Loucy (cell line): Measurements from ENCODE around the gene CREB3L2.

Source experiments
- H2AFZ ChIP-seq: fragments of 200-600 bp; sonication (generic); 2 replicates; pipeline ENCODE4 v1.6.0; 2016; ENCODE audit warnings: antibody characterized with exemption, mild to moderate bottlenecking, low read length, moderate library complexity
- H3F3A ChIP-seq: fragments of 200-600 bp; 2 replicates; pipeline ENCODE4 v1.6.0; 2016; ENCODE audit warnings: antibody characterized with exemption, low read depth, mild to moderate bottlenecking
- H3K27me3 ChIP-seq: fragments of 200-600 bp; sonication (generic); 2 replicates; pipeline ENCODE4 v1.6.1; 2014; ENCODE audit warnings: low read length, mild to moderate bottlenecking; ENCODE audit not compliant: insufficient read depth, poor library complexity, severe bottlenecking
- H3K36me3 ChIP-seq: fragments of 200-600 bp; sonication (generic); 2 replicates; pipeline ENCODE4 v1.6.1; 2016; ENCODE audit warnings: low read length; ENCODE audit not compliant: insufficient read depth
- H3K4me1 ChIP-seq: fragments of 200-600 bp; sonication (generic); 2 replicates; pipeline ENCODE4 v1.5.1; 2014; ENCODE audit warnings: low read length, mild to moderate bottlenecking; ENCODE audit not compliant: insufficient read depth, poor library complexity, severe bottlenecking
- H3K4me2 ChIP-seq: fragments of 200-600 bp; sonication (generic); 2 replicates; pipeline ENCODE4 v1.6.0; 2014; ENCODE audit warnings: antibody characterized with exemption, low read length, low read depth, mild to moderate bottlenecking; ENCODE audit not compliant: poor library complexity, severe bottlenecking
- H3K4me3 ChIP-seq: fragments of 200-600 bp; sonication (generic); 2 replicates; pipeline ENCODE4 v1.5.1; 2014; ENCODE audit warnings: low read length, mild to moderate bottlenecking, mixed read lengths; ENCODE audit not compliant: poor library complexity, severe bottlenecking
- H3K79me2 ChIP-seq: fragments of 200-600 bp; sonication (generic); 2 replicates; pipeline ENCODE4 v1.6.1; 2014; ENCODE audit warnings: low read length; ENCODE audit not compliant: insufficient read depth
- H3K9ac ChIP-seq: fragments of 200-600 bp; sonication (generic); 2 replicates; pipeline ENCODE4 v1.6.0; 2014; ENCODE audit warnings: mild to moderate bottlenecking, low read depth, low read length, moderate library complexity; ENCODE audit not compliant: poor library complexity, severe bottlenecking
- H3K9me2 ChIP-seq: fragments of 200-600 bp; sonication (generic); replicated peaks from 2 replicates; pipeline ENCODE4 v1.6.1; 2016; ENCODE audit warnings: low read depth, low read length, mixed read lengths
- H3K9me3 ChIP-seq: fragments of 200-600 bp; sonication (generic); 2 replicates; pipeline ENCODE4 v1.6.1; 2014; ENCODE audit warnings: mild to moderate bottlenecking, antibody characterized with exemption, low read length, low read depth; ENCODE audit not compliant: insufficient read depth
- H4K20me1 ChIP-seq: fragments of 200-600 bp; sonication (generic); 2 replicates; pipeline ENCODE4 v1.6.0; 2014; ENCODE audit warnings: antibody characterized with exemption, low read length, mild to moderate bottlenecking; ENCODE audit not compliant: insufficient read depth, poor library complexity, severe bottlenecking
- CTCF ChIP-seq: fragments of 200-600 bp; sonication (generic); conservative IDR thresholded peaks from 2 replicates; pipeline ENCODE4 v1.5.1; 2014; ENCODE audit warnings: mild to moderate bottlenecking, antibody characterized with exemption, low read length
- EZH2phosphoT487 ChIP-seq: fragments of 200-600 bp; IDR thresholded peaks from 2 replicates; pipeline ENCODE4 v1.6.1; 2018; ENCODE audit warnings: antibody characterized with exemption, mild to moderate bottlenecking, moderate library complexity, borderline replicate concordance

CREB3L2 gene

GRCh38 chr7:137962875-137963507 lies 38.9 kb downstream of the CREB3L2 start:
- Histone ChIP-seq H2AFZ (no peak overlapping the region), H3K4me3 (no peak overlapping the region), H3K36me3 (peaks cover 4% of the 10 kb centered on the region; the same call in 1 of the 2 replicates), H3K4me1 (peaks cover 31% of the 10 kb centered on the region), H3K9ac (no peak overlapping the region), H3K79me2 (peaks cover 57% of the 10 kb centered on the region), H4K20me1 (peaks cover 3% of the 10 kb centered on the region), H3K9me3 (no peaks in the 10 kb centered on the region), H3F3A (no peaks in the 10 kb centered on the region), H3K27me3 (no peaks in the 10 kb centered on the region), H3K9me2 (no peaks in the 10 kb centered on the region), H3K4me2 (no peak overlapping the region)
- TF ChIP-seq CTCF (no peak), EZH2phosphoT487 (no peak)

GRCh38 chr7:137962491-137962874 lies 39.4 kb downstream of the CREB3L2 start:
- Histone ChIP-seq H3K79me2 (peaks cover 57% of the 10 kb centered on the region), H3F3A (no peaks in the 10 kb centered on the region), H4K20me1 (peaks cover 3% of the 10 kb centered on the region), H3K4me2 (no peak overlapping the region), H3K4me3 (no peak overlapping the region), H3K36me3 (peaks cover 10% of the 10 kb centered on the region; the same call in 1 of the 2 replicates), H2AFZ (no peak overlapping the region), H3K9ac (no peak overlapping the region), H3K9me3 (no peaks in the 10 kb centered on the region), H3K9me2 (no peaks in the 10 kb centered on the region), H3K4me1 (peaks cover 27% of the 10 kb centered on the region), H3K27me3 (no peaks in the 10 kb centered on the region)
- TF ChIP-seq EZH2phosphoT487 (no peak), CTCF (no peak)

GRCh38 chr7:137961200-137962177 lies 40.4 kb downstream of the CREB3L2 start:
- Histone ChIP-seq H3K9ac (no peak overlapping the region), H3F3A (no peaks in the 10 kb centered on the region), H3K4me3 (no peak overlapping the region), H3K36me3 (peaks cover 15% of the 10 kb centered on the region; the same call in 1 of the 2 replicates), H3K4me2 (no peak overlapping the region), H3K9me2 (no peaks in the 10 kb centered on the region), H4K20me1 (peaks cover 3% of the 10 kb centered on the region), H3K4me1 (peaks cover 17% of the 10 kb centered on the region), H3K79me2 (peaks cover 47% of the 10 kb centered on the region), H3K27me3 (no peaks in the 10 kb centered on the region), H3K9me3 (no peaks in the 10 kb centered on the region), H2AFZ (no peak overlapping the region)
- no peak for TF ChIP-seq EZH2phosphoT487
- TF ChIP-seq CTCF: no peak
